ENCODE results near the gene FLAD1. TPM values are rescaled to one million over a fixed set of nuclear protein-coding genes. Genes with fewer than 3 reads are reported as not detected.

FLAD1 gene
- total RNA-seq, 1 donor, result 20.6 TPM

GRCh38 chr1:155022136-155022926 is 39.2 kb downstream of the FLAD1 start:
- Histone ChIP-seq H2AFZ (ENCODE audit: low read length) (no peak overlapping the region), H3K27me3 (ENCODE audit: insufficient read depth, low read length) (no peaks in the 10 kb centered on the region), H4K20me1 (ENCODE audit: insufficient read depth, low read length) (peaks cover 7% of the 10 kb centered on the region), H3K9me3 (ENCODE audit: low read depth, low read length) (no peaks in the 10 kb centered on the region), H3K4me1 (ENCODE audit: insufficient read depth, low read length) (peaks cover 15% of the 10 kb centered on the region), H3K4me2 (ENCODE audit: insufficient read depth, low read length) (no peak overlapping the region), H3K79me2 (ENCODE audit: insufficient read depth, low read length) (no peaks in the 10 kb centered on the region), H3K27ac (ENCODE audit: low read depth, low read length) (no peak overlapping the region), H3K4me3 (ENCODE audit: insufficient read depth, low read length) (no peak overlapping the region), H3K36me3 (ENCODE audit: insufficient read depth, low read length) (no peaks in the 10 kb centered on the region)
- DNase-seq (ENCODE audit: insufficient read length, low spot score, missing footprints), result no peak
- no peak for TF ChIP-seq CTCF (IDR thresholded peaks at IDR 0.05; ENCODE audit: extremely low read depth, low read depth, low read length)

- H4K20me1 ChIP-seq (ENCODE audit: insufficient read depth, low read length), result peaks cover 4% of the 10 kb centered on the region
- no peaks in the 10 kb centered on the region for H3K9me3 ChIP-seq (ENCODE audit: low read depth, low read length)
- no peak overlapping the region for H3K27ac ChIP-seq (ENCODE audit: low read depth, low read length)
- H3K79me2 ChIP-seq (ENCODE audit: insufficient read depth, low read length), result no peaks in the 10 kb centered on the region
- no peaks in the 10 kb centered on the region for H3K27me3 ChIP-seq (ENCODE audit: insufficient read depth, low read length)
- H3K4me3 ChIP-seq (ENCODE audit: insufficient read depth, low read length), result no peak overlapping the region
- no peak overlapping the region for H2AFZ ChIP-seq (ENCODE audit: low read length)
- H3K4me2 ChIP-seq (ENCODE audit: insufficient read depth, low read length), result no peak overlapping the region
- no peaks in the 10 kb centered on the region for H3K36me3 ChIP-seq (ENCODE audit: insufficient read depth, low read length)
- no peak for DNase-seq (ENCODE audit: insufficient read length, low spot score, missing footprints)
- H3K4me1 ChIP-seq (ENCODE audit: insufficient read depth, low read length), result peaks cover 12% of the 10 kb centered on the region
- TF ChIP-seq CTCF (IDR thresholded peaks at IDR 0.05; ENCODE audit: extremely low read depth, low read depth, low read length), result no peak
Observed at GRCh38 chr1:155022927-155023236, 39.7 kb downstream of the FLAD1 start.

GRCh38 chr1:155023627-155024026 is 40.5 kb downstream of the FLAD1 start:
- Histone ChIP-seq H3K36me3 (ENCODE audit: insufficient read depth, low read length) (no peaks in the 10 kb centered on the region), H2AFZ (ENCODE audit: low read length) (no peak overlapping the region), H3K4me2 (ENCODE audit: insufficient read depth, low read length) (no peak overlapping the region), H3K79me2 (ENCODE audit: insufficient read depth, low read length) (no peaks in the 10 kb centered on the region), H3K27me3 (ENCODE audit: insufficient read depth, low read length) (no peaks in the 10 kb centered on the region), H3K27ac (ENCODE audit: low read depth, low read length) (no peak overlapping the region), H4K20me1 (ENCODE audit: insufficient read depth, low read length) (peaks cover 3% of the 10 kb centered on the region), H3K9me3 (ENCODE audit: low read depth, low read length) (no peaks in the 10 kb centered on the region), H3K4me1 (ENCODE audit: insufficient read depth, low read length) (peaks cover 6% of the 10 kb centered on the region), H3K4me3 (ENCODE audit: insufficient read depth, low read length) (no peak overlapping the region)
- no peak for DNase-seq (ENCODE audit: insufficient read length, low spot score, missing footprints)
- no peak for TF ChIP-seq CTCF (IDR thresholded peaks at IDR 0.05; ENCODE audit: extremely low read depth, low read depth, low read length)

- H3K4me3 ChIP-seq (ENCODE audit: insufficient read depth, low read length), result no peak overlapping the region
- no peaks in the 10 kb centered on the region for H3K4me1 ChIP-seq (ENCODE audit: insufficient read depth, low read length)
- no peaks in the 10 kb centered on the region for H3K36me3 ChIP-seq (ENCODE audit: insufficient read depth, low read length)
- H3K27ac ChIP-seq (ENCODE audit: low read depth, low read length), result no peak overlapping the region
- DNase-seq (ENCODE audit: insufficient read length, low spot score, missing footprints), result no peak
- H3K9me3 ChIP-seq (ENCODE audit: low read depth, low read length), result no peaks in the 10 kb centered on the region
- no peaks in the 10 kb centered on the region for H3K79me2 ChIP-seq (ENCODE audit: insufficient read depth, low read length)
- TF ChIP-seq CTCF (IDR thresholded peaks at IDR 0.05; ENCODE audit: extremely low read depth, low read depth, low read length), result no peak
- H4K20me1 ChIP-seq (ENCODE audit: insufficient read depth, low read length), result no peaks in the 10 kb centered on the region
- H3K27me3 ChIP-seq (ENCODE audit: insufficient read depth, low read length), result no peaks in the 10 kb centered on the region
- no peak overlapping the region for H2AFZ ChIP-seq (ENCODE audit: low read length)
- no peak overlapping the region for H3K4me2 ChIP-seq (ENCODE audit: insufficient read depth, low read length)
Observed at GRCh38 chr1:155024315-155024714, 41.2 kb downstream of the FLAD1 start.
